Astrocyte (in vitro differentiated cells and primary cell): Measurements from ENCODE around the gene PTPRN2.

ENCODE experiments used
- EZH2 ChIP-seq: IDR thresholded peaks from 2 replicates; pipeline ENCODE4 v1.6.1; 2012; ENCODE audit warnings: mild to moderate bottlenecking, low read length, inconsistent platforms; ENCODE audit not compliant: insufficient read depth
- TF ChIP-seq, protein P1 (sequence below): IDR thresholded peaks from 2 replicates; pipeline ENCODE4 v1.5.1; 2011; ENCODE audit warnings: low read depth, mild to moderate bottlenecking, inconsistent platforms, low read length, moderate library complexity; ENCODE audit not compliant: insufficient read depth

DNA sequence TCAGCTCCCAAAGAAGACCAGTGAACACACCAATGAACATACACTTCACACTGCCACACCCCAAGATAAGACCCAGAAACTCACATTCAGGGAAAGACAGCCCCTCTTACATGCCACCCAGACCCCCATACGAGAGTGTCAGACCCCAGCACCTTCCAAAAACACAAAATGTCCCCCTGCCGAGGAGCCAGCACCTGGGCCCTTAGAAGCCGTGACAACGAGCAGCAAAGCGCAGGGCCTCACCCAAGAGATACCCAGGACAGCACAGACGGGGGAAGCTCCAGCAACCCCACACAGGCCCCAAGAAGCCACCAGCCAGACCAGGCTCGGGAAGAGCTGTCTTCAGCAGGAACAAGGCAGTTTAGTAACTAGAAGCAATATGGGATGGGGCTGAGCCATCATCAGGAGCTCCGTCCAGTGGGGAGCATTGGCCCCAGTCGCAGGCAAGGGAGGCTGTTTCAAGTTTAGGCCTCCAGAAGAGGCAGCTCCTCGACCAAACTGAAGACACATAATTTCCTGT is 243.6 kb downstream of the PTPRN2 start:
- TF ChIP-seq, protein P1, sequence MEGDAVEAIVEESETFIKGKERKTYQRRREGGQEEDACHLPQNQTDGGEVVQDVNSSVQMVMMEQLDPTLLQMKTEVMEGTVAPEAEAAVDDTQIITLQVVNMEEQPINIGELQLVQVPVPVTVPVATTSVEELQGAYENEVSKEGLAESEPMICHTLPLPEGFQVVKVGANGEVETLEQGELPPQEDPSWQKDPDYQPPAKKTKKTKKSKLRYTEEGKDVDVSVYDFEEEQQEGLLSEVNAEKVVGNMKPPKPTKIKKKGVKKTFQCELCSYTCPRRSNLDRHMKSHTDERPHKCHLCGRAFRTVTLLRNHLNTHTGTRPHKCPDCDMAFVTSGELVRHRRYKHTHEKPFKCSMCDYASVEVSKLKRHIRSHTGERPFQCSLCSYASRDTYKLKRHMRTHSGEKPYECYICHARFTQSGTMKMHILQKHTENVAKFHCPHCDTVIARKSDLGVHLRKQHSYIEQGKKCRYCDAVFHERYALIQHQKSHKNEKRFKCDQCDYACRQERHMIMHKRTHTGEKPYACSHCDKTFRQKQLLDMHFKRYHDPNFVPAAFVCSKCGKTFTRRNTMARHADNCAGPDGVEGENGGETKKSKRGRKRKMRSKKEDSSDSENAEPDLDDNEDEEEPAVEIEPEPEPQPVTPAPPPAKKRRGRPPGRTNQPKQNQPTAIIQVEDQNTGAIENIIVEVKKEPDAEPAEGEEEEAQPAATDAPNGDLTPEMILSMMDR: no peak
- TF ChIP-seq EZH2: no peak
